ENCODE results near the gene FBXW8.

Gene FBXW8

DNA sequence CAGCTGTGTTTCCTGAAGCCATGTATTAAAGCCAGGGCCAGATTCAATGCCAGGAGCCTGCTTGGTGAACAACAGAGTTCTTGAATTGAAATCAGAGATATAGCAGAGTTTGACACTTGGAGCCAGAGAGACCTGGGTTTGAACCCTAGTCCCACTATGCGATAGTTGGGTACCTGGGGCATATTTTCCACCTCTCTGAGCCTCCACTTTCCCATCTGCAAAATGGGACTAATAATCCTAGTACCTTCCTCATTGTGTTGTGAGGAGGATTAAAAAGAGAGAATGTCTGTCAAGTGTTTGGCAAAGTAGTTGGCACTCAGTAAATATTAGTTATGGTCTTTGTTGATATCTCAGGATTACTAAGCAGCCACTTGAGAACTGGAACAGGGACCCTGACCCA lies 23.5 kb upstream of the FBXW8 start:
- no peak for DNase-seq (ENCODE audit: low read depth)
- no peak overlapping the region for H3K4me3 ChIP-seq (ENCODE audit: low read depth, low read length)
- TF ChIP-seq, protein P1, sequence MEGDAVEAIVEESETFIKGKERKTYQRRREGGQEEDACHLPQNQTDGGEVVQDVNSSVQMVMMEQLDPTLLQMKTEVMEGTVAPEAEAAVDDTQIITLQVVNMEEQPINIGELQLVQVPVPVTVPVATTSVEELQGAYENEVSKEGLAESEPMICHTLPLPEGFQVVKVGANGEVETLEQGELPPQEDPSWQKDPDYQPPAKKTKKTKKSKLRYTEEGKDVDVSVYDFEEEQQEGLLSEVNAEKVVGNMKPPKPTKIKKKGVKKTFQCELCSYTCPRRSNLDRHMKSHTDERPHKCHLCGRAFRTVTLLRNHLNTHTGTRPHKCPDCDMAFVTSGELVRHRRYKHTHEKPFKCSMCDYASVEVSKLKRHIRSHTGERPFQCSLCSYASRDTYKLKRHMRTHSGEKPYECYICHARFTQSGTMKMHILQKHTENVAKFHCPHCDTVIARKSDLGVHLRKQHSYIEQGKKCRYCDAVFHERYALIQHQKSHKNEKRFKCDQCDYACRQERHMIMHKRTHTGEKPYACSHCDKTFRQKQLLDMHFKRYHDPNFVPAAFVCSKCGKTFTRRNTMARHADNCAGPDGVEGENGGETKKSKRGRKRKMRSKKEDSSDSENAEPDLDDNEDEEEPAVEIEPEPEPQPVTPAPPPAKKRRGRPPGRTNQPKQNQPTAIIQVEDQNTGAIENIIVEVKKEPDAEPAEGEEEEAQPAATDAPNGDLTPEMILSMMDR (IDR thresholded peaks at IDR 0.05; ENCODE audit: low read depth, low read length, missing control alignments), result no peak

DNA sequence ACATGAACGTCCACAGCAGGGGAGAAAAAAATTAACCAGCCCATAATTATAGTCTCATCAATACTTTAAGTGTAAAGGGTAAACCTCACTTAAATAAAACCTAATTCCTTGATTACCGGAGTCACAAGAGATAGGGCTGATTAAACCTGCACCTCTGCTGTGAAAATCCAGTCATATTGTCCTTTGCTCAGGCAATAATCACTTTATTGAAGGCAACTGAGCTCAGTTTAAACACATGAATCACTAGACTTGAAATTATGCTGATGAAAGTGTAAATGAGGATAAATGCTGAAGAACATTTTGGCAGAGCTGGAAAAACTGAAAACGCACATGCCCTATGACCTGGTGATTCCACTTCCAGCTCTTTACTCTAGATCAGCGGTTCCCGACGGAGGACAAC lies 22.9 kb upstream of the FBXW8 start:
- no peak overlapping the region for H3K4me3 ChIP-seq (ENCODE audit: low read depth, low read length)
- no peak for DNase-seq (ENCODE audit: low read depth)
- TF ChIP-seq, protein P1 (IDR thresholded peaks at IDR 0.05; ENCODE audit: low read depth, low read length, missing control alignments), result no peak

DNA sequence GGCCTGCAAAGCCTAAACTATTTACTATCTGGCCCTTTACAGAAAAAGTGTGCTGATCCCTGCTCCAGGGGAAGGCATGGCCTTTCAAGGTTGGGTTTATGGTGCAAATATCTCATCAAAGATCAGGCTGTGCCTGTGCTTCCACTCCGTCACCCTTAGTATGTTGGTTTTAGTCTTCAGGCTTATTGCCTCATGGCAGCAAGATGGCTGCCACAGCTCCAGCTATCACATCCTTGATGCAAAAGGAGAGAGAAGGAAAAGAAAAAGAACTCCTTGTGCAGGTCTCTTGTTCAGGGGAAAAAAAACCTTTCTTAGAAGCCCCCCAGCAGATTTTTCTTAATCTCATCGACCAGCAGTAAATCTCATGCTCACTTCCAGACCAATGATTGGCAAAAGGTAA lies 20.4 kb upstream of the FBXW8 start:
- no peak for DNase-seq (ENCODE audit: low read depth)
- no peak overlapping the region for H3K4me3 ChIP-seq (ENCODE audit: low read depth, low read length)
- TF ChIP-seq, protein P1 (IDR thresholded peaks at IDR 0.05; ENCODE audit: low read depth, low read length, missing control alignments), result no peak

DNA sequence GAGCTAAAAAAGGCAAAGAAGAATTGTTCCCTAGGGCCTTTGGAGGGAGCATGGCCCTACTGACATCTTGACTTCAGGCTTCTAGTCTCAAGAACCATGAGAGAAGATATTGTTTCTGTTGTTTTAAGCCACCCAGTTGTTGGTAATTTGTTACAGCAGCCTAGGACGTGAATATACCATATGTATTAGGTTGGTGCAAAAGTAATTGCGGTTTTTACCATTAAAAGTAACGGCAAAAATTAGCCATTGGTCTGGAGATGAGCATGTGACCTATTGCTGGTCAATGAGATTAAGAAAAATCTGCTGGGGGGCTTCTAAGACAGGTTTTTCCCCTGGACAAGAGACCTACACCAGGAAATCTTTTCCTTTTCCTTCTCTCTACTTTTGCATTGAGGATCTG lies 19.7 kb upstream of the FBXW8 start:
- TF ChIP-seq, protein P1 (IDR thresholded peaks at IDR 0.05; ENCODE audit: low read depth, low read length, missing control alignments), result no peak
- DNase-seq (ENCODE audit: low read depth), result no peak
- no peak overlapping the region for H3K4me3 ChIP-seq (ENCODE audit: low read depth, low read length)

DNA sequence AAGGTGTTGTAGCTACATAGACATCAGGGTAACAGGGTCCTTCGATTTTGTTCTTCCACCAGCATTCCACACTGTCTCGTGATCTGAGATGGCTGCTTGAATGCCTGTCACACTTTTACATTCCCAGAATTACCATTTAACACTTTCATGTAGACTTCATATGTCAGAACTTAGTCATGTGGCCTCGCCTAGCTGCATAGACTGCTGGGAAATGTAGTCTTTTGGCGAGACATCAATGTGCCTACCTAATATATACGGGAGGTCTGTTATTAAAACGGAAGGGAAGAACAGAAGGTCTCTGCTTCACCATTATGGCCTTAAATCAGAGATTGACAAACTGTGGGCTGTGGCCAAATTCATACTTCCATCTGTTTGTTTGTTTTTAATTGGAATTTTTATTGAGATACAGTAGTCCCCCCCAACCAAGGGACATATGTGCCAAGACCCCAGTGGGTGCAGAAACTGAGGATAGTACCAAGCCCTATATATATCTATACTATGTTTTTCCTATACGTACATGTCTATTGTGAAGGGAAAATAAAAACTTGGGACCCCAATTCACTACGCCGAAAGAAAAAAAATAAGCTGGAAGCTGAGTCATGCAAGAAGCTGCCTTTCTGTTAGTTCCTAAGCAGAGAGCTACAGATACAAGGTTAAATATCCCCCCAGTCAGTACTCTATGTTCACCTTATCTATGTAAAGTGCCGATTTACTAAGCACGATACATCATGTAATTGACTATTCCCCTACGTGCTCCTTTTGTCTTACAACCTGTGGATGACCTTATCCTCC lies 18.2 kb upstream of the FBXW8 start:
- DNase-seq (ENCODE audit: low read depth), result no peak
- TF ChIP-seq, protein P1 (IDR thresholded peaks at IDR 0.05; ENCODE audit: low read depth, low read length, missing control alignments), result no peak
- no peak overlapping the region for H3K4me3 ChIP-seq (ENCODE audit: low read depth, low read length)

DNA sequence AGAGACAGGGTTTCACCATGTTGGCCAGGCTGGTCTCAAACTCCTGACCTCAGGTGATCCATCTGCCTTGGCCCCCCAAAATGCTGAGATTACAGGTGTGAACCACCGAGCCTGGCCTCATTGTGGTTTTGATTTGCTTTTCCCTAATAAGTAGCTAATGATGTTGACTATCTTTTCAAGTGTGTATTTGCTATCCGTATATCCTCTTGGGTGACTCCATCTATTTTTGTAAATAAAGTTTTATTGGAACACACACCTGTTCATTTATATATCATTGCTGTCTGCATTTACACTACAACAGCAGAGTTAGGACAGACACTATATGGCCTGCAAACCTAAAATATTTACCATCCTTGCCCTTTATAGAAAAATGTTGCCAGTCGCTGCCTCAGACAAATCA lies 15.8 kb upstream of the FBXW8 start:
- TF ChIP-seq, protein P1 (IDR thresholded peaks at IDR 0.05; ENCODE audit: low read depth, low read length, missing control alignments), result no peak
- no peak for DNase-seq (ENCODE audit: low read depth)
- H3K4me3 ChIP-seq (ENCODE audit: low read depth, low read length), result no peak overlapping the region

DNA sequence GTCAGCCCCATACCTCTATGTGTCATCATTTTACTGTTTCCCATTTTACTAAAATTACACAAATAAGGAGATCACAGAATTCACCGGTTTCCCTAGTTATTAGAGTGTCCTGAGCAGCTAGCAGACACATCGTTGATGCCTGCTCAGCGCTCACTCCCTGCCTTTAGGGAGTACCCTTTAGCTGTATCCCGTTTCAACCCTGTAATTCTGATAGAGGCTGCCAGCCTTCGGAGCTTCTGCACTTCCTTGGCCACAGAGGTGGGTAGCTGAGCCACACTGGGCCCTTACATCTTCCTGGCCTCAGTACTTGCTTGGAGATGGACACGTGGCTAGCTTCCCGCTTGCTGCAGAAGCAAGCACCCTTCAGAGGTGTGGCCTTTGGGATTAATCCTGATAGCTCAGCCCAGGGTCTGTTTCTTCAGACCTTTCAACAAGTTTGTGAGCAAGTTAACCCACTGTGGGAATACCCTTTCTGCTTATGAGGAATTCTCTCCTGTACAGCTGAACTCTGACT lies 14.3 kb upstream of the FBXW8 start:
- TF ChIP-seq, protein P1 (IDR thresholded peaks at IDR 0.05; ENCODE audit: low read depth, low read length, missing control alignments), result no peak
- H3K4me3 ChIP-seq (ENCODE audit: low read depth, low read length), result no peak overlapping the region
- no peak for DNase-seq (ENCODE audit: low read depth)

All from GM12864 (cell line).